ENCODE measurements around the gene AMH.

GRCh38 chr19:2232286-2233151 lies 16.6 kb upstream of the AMH start:
- TF ChIP-seq CTCF (IDR thresholded peaks at IDR 0.05) (no peak), POLR2A (IDR thresholded peaks at IDR 0.05; ENCODE audit: low read depth) (no peak), EP300 (IDR thresholded peaks at IDR 0.05) (no peak), POLR2AphosphoS5 (IDR thresholded peaks at IDR 0.05) (no peak)
